CD4-positive, alpha-beta T cell treated with Interleukin-17A for 1 hour (primary cell): ENCODE data around the gene AKAP4.
A peak's percentile ranks its signal among the peaks of the same experiment; 100 is the strongest.

Experiments
- DNase-seq: peaks from one replicate; pipeline ENCODE4 v3.0.0-alpha.2; 2020

The AKAP4 gene

GRCh38 chrX:50200907-50201306 lies at the start of gene AKAP4:
Gene AKAP4 (minus strand): TSS chrX:50201007. CDS start chrX:50200889, 118 bp downstream.
- no peak for DNase-seq

GRCh38 chrX:50211510-50211909 lies 10.7 kb upstream of the AKAP4 start:
- no peak for DNase-seq

GRCh38 chrX:50206753-50207152 lies 5.9 kb upstream of the AKAP4 start:
- no peak for DNase-seq

GRCh38 chrX:50204364-50204899 lies 3.6 kb upstream of the AKAP4 start, which contains the start of gene CCNB3:
Gene CCNB3 (plus strand): TSS chrX:50204765. CDS start chrX:50285164, 80,399 bp downstream.
- DNase-seq, result peak; percentile 88

- DNase-seq, result no peak
Measured at GRCh38 chrX:50202539-50202938, 1.7 kb upstream of the AKAP4 start.

GRCh38 chrX:50198348-50198747 lies 2.5 kb downstream of the AKAP4 start:
- DNase-seq, result no peak

- DNase-seq, result no peak
Measured at GRCh38 chrX:50188859-50189600, 11.8 kb downstream of the AKAP4 start.

GRCh38 chrX:50183891-50184290 lies 16.9 kb downstream of the AKAP4 start:
- DNase-seq, result no peak

GRCh38 chrX:50180073-50180940 lies 20.5 kb downstream of the AKAP4 start:
- no peak for DNase-seq

GRCh38 chrX:50169717-50170116 lies 31.1 kb downstream of the AKAP4 start:
- no peak for DNase-seq

- no peak for DNase-seq
Measured at GRCh38 chrX:50168241-50168687, 32.5 kb downstream of the AKAP4 start.

GRCh38 chrX:50167366-50167765 lies 33.4 kb downstream of the AKAP4 start:
- DNase-seq, result no peak

GRCh38 chrX:50165727-50166126 lies 35.1 kb downstream of the AKAP4 start:
- no peak for DNase-seq

- no peak for DNase-seq
Measured at GRCh38 chrX:50161127-50161526, 39.7 kb downstream of the AKAP4 start.

GRCh38 chrX:50158593-50158992 lies 42.2 kb downstream of the AKAP4 start:
- no peak for DNase-seq

- DNase-seq, result no peak
Measured at GRCh38 chrX:50157545-50158135, 43.2 kb downstream of the AKAP4 start.

GRCh38 chrX:50154429-50154828 lies 46.4 kb downstream of the AKAP4 start:
- DNase-seq, result no peak

GRCh38 chrX:50152456-50152855 lies 48.4 kb downstream of the AKAP4 start:
- no peak for DNase-seq

GRCh38 chrX:50147972-50148371 lies 52.8 kb downstream of the AKAP4 start:
- no peak for DNase-seq
